DND-41 (cell line): Measurements from ENCODE around the gene KCNT2.

ENCODE experiments used
- CTCF ChIP-seq: IDR thresholded peaks from 2 replicates; pipeline ENCODE4 v1.5.1; 2012; ENCODE audit warnings: borderline replicate concordance, low read length, moderate library complexity, mild to moderate bottlenecking; ENCODE audit not compliant: poor library complexity, severe bottlenecking; ENCODE audit errors: extremely low read depth
- EZH2 ChIP-seq: IDR thresholded peaks from 3 replicates; pipeline ENCODE4 v1.6.1; 2012; ENCODE audit warnings: borderline replicate concordance, low read depth, mild to moderate bottlenecking, moderate library complexity, low read length, inconsistent platforms; ENCODE audit not compliant: severe bottlenecking

- TF ChIP-seq CTCF (no peak), EZH2 (no peak)
Observed at GRCh38 chr1:196459383-196459782, 148.9 kb downstream of the KCNT2 start.
